Activated CD8-positive, alpha-beta T cell treated with anti-CD3 and anti-CD28 coated beads for 36 hours (primary cell): ENCODE measurements around the gene TRMT2A. TPM values are rescaled to one million over a fixed set of nuclear protein-coding genes. Genes with fewer than 3 reads are reported as not detected.

Experiments
- ATAC-seq: fragments of 200-7000 bp; cut with Tn5 transposase; one replicate; pipeline ENCODE4 v1.10.0; 2021; ENCODE audit warnings: mild to moderate bottlenecking, moderate library complexity
- CTCF ChIA-PET: fragments of 350-600 bp; sonication (Branson Sonifier 250); formaldehyde crosslinking; loops from one replicate; lab custom pipeline; 2021; ENCODE audit warnings: antibody characterized with exemption; lab: Charles Lee
- POLR2A ChIA-PET: fragments of 350-600 bp; sonication (Branson Sonifier 250); formaldehyde crosslinking; loops from one replicate; lab custom pipeline; 2021; ENCODE audit warnings: antibody characterized with exemption; lab: Charles Lee
- DNase-seq: peaks from one replicate; pipeline ENCODE4 v3.0.0-alpha.2; 2020
- H3K27ac Mint-ChIP-seq: one replicate; pipeline ENCODE4 v1.8.0; 2021; ENCODE audit warnings: mild to moderate bottlenecking, mixed read lengths
- H3K27me3 Mint-ChIP-seq: one replicate; pipeline ENCODE4 v1.8.0; 2021; ENCODE audit warnings: mixed read lengths
- H3K36me3 Mint-ChIP-seq: one replicate; pipeline ENCODE4 v1.8.0; 2021; ENCODE audit warnings: low read depth, mixed read lengths
- H3K4me1 Mint-ChIP-seq: one replicate; pipeline ENCODE4 v1.8.0; 2021; ENCODE audit warnings: low read depth, mixed read lengths
- H3K4me3 Mint-ChIP-seq: one replicate; pipeline ENCODE4 v1.8.0; 2021; ENCODE audit warnings: mild to moderate bottlenecking, moderate library complexity, mixed read lengths
- H3K9me3 Mint-ChIP-seq: one replicate; pipeline ENCODE4 v1.8.0; 2021; ENCODE audit warnings: mixed read lengths
- intact Hi-C: fragments of 100-400 bp; cut with micrococcal nuclease; formaldehyde crosslinking; loops from one replicate; pipeline ENCODE4 v1.10.0; 2022
- total RNA-seq, 2 experiments: library from RNA; stranded (reverse); gene quantifications; one replicate each; pipeline ENCODE4 v1.2.3, GENCODE V29; 2021
- TF ChIP-seq, protein P1 (sequence below): fragments of 200-600 bp; IDR thresholded peaks from one replicate; pipeline ENCODE4 v1.8.0; 2022; ENCODE audit warnings: antibody characterized with exemption, mild to moderate bottlenecking

TRMT2A gene
- total RNA-seq, 2 experiments from 2014 or later, result 101 to 105 TPM

DNA sequence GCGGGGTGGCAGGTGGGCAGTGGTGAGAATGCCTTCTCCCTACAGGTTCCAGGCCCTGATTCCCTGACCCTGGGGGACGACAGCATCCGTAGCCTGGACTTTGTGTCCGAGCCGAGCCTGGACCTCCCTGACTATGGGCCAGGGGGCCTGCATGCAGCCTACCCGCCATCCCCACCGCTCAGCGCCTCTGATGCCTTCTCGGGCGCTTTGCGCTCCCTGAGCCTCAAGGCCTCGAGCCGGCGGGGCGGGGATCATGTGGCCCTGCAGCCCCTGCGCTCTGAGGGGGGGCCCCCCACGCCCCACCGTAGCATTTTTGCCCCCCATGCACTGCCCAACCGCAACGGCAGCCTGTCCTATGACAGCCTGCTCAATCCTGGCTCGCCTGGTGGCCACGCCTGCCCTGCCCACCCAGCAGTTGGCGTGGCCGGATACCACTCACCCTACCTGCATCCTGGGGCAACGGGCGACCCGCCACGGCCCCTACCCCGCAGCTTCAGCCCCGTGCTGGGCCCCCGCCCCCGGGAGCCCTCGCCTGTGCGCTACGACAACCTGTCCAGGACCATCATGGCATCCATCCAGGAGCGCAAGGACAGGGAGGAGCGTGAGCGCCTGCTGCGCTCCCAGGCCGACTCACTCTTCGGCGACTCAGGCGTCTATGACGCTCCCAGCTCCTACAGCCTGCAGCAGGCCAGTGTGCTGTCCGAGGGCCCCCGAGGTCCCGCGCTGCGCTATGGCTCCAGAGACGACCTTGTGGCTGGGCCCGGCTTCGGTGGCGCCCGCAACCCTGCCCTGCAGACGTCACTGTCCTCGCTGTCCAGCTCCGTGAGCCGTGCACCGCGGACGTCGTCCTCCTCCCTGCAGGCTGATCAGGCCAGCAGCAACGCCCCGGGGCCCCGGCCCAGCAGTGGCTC, 25.9 kb upstream of the TRMT2A start:
- ChIA-PET POLR2A (no interaction called here), CTCF (no interaction called here)
- Mint-ChIP-seq H3K27me3 (no peaks in the 10 kb centered on the region), H3K4me1 (peaks cover 7% of the 10 kb centered on the region), H3K4me3 (no peak overlapping the region), H3K27ac (no peak overlapping the region), H3K9me3 (no peaks in the 10 kb centered on the region), H3K36me3 (peaks cover 3% of the 10 kb centered on the region)
- intact Hi-C loops, result no loop called here
- ATAC-seq, result no peak
- TF ChIP-seq, protein P1, sequence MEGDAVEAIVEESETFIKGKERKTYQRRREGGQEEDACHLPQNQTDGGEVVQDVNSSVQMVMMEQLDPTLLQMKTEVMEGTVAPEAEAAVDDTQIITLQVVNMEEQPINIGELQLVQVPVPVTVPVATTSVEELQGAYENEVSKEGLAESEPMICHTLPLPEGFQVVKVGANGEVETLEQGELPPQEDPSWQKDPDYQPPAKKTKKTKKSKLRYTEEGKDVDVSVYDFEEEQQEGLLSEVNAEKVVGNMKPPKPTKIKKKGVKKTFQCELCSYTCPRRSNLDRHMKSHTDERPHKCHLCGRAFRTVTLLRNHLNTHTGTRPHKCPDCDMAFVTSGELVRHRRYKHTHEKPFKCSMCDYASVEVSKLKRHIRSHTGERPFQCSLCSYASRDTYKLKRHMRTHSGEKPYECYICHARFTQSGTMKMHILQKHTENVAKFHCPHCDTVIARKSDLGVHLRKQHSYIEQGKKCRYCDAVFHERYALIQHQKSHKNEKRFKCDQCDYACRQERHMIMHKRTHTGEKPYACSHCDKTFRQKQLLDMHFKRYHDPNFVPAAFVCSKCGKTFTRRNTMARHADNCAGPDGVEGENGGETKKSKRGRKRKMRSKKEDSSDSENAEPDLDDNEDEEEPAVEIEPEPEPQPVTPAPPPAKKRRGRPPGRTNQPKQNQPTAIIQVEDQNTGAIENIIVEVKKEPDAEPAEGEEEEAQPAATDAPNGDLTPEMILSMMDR, result no peak
- DNase-seq, result no peak

DNA sequence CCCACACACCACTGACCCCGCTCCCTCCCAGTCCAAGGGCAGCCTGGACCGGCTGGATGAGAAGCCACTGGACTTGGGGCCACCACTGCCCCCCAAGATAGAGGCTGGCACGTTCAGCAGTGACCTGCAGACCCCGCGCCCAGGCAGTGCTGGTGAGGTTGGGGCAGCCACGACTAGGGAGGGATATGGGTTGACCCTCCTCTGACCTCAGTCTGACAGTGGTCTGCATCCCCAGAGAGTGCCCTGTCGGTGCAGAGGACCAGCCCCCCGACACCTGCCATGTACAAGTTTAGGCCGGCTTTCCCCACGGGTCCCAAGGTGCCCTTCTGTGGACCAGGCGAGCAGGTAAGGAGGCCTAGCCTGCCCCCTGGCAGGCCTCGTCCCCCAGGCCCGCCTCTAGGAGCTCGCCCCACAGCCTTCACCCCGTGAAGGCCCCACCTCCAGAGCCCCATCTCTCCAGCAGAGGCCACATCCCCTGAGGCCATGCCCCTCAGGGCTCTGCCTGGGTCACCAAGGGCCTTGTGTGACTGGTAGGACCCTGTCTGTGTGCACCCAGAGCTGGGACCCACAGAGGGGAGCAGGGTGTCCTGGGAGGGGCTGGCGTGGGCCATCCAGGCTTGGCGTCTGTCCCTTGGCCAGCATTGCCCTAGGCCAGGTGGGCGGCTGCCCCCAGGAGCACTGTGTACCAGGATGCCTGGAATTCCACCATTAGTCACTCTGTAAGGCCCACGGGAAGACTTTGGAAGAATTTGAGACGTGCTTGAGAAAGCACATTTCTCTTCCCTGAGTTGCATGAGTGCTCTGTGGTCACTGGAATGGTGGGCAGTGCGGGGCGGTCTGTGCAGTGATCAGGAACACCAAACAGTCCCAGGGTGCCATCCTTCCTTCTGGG, 24.4 kb upstream of the TRMT2A start:
- intact Hi-C loops, result no loop called here
- H3K4me3 Mint-ChIP-seq, result no peak overlapping the region
- TF ChIP-seq, protein P1, result no peak
- H3K4me1 Mint-ChIP-seq, result peaks cover 11% of the 10 kb centered on the region
- DNase-seq (no peak), ATAC-seq (no peak)
- peaks cover 3% of the 10 kb centered on the region for H3K36me3 Mint-ChIP-seq
- ChIA-PET POLR2A (no interaction called here), CTCF (no interaction called here)
- H3K27me3 Mint-ChIP-seq, result no peaks in the 10 kb centered on the region
- no peak overlapping the region for H3K27ac Mint-ChIP-seq
- H3K9me3 Mint-ChIP-seq, result no peaks in the 10 kb centered on the region

DNA sequence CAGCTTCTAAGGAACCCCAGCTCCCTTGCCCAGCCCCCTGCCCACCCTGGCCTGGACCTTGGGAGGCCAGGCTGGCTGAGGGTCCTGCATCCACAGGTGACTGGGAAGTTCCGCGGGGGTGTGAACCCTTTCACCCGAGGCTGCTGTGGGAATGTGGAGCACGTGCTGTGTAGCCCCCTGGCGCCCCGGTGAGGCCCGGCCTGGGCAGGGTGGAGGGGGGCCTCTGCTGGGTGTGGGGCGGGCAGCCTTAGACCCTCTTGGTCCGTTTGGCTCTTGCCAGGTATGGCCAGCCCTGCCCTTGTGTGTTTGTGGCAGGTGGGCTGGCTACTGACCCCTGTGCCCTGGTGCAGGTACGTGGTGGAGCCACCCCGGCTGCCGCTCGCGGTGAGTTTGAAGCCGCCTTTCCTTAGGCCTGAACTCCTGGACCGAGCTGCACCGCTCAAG, 23.5 kb upstream of the TRMT2A start:
- ChIA-PET CTCF (no interaction called here), POLR2A (no interaction called here)
- peaks cover 15% of the 10 kb centered on the region for H3K4me1 Mint-ChIP-seq
- H3K4me3 Mint-ChIP-seq, result no peak overlapping the region
- H3K27me3 Mint-ChIP-seq, result no peaks in the 10 kb centered on the region
- H3K36me3 Mint-ChIP-seq, result peaks cover 3% of the 10 kb centered on the region
- no peaks in the 10 kb centered on the region for H3K9me3 Mint-ChIP-seq
- ATAC-seq (no peak), DNase-seq (no peak)
- no peak overlapping the region for H3K27ac Mint-ChIP-seq
- TF ChIP-seq, protein P1, result no peak
- intact Hi-C loops, result no loop called here

DNA sequence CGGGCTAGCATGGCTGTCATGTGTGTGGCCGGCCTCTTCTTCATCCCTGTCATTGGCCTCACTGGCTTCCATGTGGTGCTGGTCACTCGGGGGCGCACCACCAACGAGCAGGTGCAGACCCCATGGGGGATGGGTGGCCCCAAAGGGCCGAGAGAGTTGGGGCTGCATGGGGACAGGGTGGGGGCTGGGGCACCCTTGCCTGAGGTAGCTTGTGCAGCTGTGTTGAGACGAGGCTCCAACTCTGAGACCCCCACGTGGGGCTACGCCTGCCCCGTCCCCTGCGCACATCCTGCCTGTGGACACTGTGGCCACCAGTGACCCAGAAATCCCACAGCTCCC, 23.1 kb upstream of the TRMT2A start:
- DNase-seq (no peak), ATAC-seq (no peak)
- H3K9me3 Mint-ChIP-seq, result no peaks in the 10 kb centered on the region
- intact Hi-C loops, result no loop called here
- TF ChIP-seq, protein P1, result no peak
- POLR2A ChIA-PET, result no interaction called here
- CTCF ChIA-PET, result no interaction called here
- peaks cover 3% of the 10 kb centered on the region for H3K36me3 Mint-ChIP-seq
- H3K27ac Mint-ChIP-seq, result no peak overlapping the region
- H3K4me3 Mint-ChIP-seq, result no peak overlapping the region
- peaks cover 17% of the 10 kb centered on the region for H3K4me1 Mint-ChIP-seq
- no peaks in the 10 kb centered on the region for H3K27me3 Mint-ChIP-seq
